HG03108 (cell line): ENCODE data around the gene ART4.

ENCODE experiments used
- ATAC-seq: cut with Tn5 transposase; IDR thresholded peaks from one replicate; pipeline ENCODE4 v1.9.1; 2021; ENCODE audit warnings: moderate library complexity; ENCODE audit not compliant: unreplicated experiment

The ART4 gene, protein sequence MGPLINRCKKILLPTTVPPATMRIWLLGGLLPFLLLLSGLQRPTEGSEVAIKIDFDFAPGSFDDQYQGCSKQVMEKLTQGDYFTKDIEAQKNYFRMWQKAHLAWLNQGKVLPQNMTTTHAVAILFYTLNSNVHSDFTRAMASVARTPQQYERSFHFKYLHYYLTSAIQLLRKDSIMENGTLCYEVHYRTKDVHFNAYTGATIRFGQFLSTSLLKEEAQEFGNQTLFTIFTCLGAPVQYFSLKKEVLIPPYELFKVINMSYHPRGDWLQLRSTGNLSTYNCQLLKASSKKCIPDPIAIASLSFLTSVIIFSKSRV

DNA sequence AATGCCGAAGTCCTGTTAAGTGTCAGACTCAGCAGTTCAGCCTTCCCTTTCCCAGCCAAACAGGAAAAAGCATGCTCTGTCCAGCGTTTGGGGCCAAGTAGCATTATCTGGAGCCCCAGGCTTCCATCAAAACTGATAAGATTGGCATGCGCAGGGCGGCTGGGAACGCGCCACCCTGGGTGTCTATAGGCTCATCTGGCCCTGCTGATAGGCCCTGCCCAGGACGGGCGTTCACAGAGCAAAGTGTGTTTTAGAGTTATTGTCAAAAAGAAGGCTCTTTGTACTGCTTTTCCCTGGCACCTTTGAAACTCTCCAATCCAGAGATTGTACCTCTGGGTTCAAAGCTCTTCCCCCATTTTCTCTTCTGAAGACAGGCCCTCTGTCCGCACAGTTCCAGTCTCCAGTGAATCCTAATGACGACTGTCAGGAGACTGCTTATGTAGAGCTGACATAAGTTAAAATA is at the start of gene ART4:
Gene ART4 (minus strand): TSS at position 102 of the 463 bp plus-strand sequence. CDS start 413 bp downstream, outside the sequence.
- no peak for ATAC-seq

DNA sequence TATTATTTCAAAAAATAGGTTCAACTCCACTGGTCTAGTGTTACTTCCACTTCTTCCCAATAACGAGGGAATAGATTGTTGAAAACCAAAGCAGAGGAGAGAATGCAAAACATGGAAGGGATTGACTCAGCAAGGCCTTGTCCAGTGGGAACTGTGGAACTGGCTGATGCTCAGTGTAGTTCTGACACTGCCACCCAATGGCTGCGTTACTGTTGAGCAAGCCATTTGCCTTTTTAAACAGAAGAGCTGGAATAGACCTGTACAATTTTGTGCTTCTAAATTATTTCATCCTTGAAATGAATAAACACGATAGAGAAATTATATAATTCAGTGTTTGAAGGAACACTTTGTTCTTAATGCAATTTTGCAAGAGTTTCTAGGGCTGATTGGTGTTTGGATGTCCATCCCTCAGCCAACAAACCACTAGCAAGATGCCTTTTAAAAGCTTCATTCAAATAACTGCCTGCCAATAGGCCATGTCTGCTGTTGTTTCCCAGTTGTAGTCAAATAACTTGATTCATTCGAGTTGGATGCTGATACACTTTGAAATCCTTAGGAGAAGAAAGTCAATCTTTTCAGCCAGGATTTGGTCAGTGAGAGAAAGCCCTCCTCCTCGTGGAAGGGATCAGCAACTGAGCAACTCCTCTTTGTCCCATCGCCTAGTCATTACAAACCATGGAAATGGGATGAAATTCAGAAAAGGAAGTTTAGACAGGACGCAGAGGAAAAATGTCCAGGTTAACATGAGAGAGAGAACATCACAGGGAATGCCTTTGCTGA is 49.6 kb upstream of the ART4 start:
- ATAC-seq: no peak

DNA sequence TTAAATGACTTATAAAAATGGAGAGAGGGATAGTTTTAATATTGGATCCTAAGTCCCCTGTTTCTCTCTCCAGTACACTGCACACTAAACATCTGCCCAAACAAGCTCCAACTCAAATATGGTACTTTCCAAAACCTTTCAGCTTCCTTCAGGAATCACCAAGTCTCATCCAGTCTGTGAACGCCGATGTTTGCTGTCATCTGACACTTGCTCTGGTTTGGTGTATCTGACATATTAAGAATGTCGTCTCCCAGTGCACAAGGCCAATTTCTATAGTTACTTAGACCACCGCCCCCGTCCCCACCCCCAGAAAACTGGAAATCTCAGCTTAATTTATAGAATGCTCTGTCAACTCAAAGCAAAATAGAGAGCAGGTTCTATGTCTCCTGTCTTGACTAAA is 47.4 kb upstream of the ART4 start:
- no peak for ATAC-seq

DNA sequence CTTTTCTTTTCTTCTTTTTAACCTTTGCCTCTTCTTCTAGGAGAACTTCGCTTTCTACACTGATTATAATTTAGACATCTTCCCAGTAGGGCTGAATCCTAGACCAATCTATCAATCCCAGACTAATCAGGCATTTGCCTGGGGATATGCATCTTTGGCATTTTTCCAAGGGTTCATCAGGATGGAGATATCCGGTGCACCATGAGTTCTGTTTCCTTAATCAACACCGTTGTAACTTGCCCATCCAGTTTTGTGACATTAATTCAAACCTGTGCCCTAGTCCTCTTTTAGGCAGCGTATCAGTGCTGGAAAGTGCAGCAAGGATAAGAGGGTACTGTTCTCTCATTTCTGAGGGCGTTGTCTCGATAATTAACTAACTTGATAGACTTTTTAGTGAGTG is 42.9 kb upstream of the ART4 start:
- ATAC-seq: no peak

DNA sequence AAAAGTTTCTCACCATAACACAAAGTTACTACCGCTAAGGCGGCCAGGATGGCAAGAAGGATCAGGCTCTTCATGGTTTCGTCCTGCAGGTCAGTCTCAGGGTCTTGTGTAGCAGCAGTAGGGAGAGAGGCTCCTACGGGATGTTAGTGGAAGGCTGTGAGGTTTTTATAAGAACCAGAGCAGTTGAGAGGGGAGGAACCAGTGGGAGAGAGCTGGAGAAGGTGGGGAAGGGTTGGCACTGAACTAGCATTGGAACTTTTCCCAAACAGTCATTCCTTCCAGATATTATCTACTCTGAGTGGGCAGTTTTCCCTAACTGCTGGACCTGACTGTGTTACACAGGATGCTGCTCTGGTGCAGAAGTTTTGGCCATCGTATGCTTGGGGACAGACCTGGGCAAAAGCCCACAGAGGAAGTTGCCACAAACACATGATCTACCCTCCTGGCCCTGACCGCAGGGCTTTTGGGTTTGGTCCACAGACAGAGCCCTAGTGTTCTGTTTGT is 42.4 kb upstream of the ART4 start, which contains the start of gene MGP:
Gene MGP (minus strand): TSS at position 137 of the 504 bp plus-strand sequence. CDS start 63 bp downstream, at position 74.
- no peak for ATAC-seq

DNA sequence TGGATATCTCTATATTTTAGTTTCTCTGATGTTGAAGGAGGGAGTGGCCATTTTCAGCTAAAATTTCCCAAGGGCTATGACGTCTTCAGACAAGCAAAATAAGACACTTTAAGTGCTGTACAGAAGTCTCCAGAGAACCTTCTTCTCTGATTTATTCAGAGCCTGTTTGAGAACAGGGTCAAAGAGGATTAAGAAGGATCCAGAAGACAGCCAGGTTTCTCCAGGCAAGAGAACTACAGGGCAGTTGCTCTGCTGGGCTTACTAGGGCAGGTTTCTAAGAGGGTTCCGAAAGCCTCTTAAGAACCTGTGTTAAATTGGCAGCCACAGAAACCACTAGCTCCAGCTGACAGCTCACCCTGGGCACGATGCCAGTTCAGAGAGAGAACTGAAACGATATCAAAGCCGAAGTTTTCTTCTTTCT is 41.1 kb upstream of the ART4 start:
- peak; percentile 93 for ATAC-seq

DNA sequence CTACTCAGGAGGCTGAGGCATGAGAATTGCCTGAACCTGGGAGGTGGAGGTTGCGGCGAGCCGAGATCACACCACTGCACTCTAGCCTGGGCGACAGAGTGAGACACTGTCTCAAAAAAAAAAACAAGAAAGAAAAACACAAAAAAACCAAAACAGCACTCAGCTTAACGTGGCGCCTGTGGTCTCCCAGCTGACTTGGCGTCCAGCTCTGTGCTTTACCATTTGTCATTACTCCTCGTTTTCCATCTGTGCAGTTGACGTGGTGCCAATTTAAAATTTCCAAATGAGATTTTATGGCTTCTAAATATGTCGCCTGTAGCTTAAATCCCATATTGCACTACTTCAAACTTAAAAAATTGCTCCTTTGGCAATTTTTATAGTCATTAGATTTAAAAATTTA is 40.4 kb upstream of the ART4 start:
- no peak for ATAC-seq

DNA sequence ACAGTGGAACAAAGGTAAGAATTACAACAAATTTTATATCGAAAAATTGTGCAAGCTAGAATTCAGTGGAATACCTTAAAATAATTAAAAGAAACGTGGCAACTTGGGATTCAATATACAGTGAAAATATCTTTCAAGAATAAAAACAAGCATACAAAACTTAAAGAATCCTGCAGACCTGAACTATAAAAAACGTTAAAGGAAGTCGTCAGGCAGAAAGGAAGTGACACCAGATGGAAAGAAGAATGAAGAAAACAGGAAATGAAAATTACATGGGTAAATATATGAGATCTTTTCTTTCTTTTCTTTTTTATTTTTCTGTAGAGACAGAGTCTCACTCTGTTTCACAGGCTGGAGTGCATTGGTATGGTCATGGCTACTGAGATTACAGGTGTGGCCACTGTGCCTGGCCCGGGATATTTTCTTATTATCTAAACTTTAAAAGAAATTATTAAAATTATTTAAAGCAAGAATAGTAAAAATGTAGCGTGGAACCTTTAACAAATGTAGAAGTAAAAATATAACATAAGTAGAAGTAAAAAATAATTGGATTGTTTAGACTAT is 37.6 kb upstream of the ART4 start:
- no peak for ATAC-seq

DNA sequence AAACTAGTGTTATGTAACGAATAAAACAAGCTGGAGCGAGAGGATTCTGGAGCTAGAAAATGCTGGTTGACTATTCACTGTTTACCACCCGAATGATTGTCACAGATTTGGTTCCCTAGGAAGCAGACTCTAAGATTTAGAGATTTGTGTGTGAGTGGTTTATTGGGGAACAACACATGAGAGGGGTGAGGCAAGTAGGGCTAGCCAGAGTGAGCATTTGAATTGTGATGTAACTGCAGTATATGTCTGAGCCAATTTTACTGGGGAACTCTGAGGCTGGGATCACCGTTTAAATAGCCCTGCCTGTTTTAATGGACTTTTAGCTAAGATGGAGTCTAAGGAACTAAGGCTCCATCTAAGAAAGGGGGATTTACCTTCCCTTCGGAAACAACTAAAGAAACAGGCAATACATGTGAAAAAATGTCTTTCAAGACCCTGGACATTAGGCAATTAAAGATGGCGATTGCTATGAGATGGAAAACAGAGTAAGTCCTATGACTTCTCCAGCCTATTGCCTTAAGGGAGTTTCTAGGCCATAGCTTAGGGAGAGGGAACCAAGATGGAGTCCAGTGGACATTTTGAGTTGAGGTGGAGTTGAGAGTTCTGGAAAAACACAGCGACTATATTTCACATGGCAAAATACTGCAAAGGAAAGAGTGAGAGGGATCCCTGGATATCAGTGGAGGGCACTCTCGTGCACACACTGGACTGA is 36.1 kb upstream of the ART4 start:
- ATAC-seq: no peak

DNA sequence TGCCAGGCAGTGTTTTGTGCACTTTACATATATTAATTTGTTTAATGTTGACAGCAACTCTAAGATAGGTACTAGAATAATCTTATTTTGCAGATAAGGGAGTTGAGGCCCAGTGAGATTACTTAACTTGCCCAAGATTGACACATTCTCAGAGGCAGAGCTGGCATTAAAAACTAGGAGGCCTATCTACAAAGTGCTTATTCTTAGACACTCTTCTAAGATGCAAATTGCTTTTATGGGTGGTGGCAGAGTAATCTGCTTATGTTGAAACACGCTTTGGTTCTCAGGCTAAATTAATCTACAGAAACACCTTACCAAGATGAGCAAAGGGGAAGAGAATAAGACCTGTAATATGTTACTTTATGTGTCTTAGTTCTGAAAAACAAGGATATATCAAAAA is 35.2 kb upstream of the ART4 start:
- ATAC-seq: no peak

DNA sequence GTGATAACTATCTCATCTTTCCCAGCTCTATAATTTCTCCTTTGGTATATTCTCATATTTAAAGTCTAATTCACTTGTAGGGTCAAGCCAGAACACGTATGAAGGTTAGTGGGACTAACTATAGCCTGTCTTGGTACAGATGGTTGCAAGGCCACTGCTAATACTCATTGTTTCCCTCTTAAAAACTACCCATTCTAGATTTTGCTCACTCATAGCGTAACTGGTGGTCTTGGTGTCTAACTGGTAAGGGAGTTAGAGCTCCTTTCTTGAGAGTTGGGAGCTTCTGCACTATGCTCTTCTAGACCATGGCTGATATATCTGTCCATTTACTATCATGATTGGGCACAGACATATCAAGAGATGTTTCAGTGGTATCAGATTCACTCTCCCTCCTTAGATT is 33.5 kb upstream of the ART4 start:
- no peak for ATAC-seq

DNA sequence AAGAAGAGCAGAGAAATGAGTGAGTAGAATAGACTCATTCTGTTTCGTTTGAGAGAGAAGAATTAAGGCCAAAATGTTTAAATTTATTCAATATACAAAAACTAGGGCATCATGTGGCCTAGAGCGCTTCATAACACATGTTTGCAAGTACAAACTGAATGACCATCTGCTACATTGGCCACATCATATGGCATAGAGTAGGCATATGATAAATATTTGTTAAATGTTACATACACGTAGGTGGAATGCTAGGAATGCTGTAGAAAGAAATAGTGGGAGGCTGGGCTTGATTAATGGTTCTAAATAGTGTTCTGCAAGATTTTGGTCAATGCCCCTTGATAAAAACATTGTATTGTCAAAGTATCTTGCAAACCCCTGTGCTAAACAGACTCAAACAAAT is 31.6 kb upstream of the ART4 start:
- ATAC-seq: no peak

DNA sequence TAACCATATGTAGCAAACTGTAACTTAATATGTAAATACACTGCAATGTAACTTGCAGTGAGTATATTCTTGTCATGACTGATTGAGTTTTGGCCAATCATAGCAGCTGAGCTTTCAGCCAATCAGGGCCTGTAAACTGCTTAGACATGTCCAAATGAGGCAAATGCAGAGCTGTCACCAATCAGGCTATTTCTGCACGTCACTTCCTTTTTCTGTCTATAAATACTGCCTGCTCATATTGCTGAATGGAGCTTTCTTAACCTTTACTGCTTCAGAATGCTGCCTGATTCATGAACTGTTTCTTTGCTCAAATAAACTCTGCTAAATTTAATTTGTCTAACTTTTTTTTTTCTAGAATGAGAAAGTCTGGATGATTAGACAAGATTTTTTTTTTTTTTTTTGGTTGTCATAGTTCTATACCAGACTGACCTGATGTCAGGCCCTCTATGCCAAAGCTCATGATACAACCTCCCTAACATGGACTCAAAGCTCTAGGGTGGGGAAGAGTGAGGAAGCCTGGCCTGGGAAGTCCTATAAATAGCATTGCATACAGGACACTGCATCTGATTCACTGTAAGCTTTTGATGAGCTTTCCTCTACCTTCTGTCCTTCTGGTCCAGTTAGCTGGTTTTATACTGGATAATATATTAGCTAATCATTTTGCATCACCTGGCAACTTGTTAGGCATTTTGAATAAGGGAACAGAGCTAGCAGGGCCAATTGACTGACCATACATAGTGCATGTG is 30.3 kb upstream of the ART4 start:
- ATAC-seq: no peak

DNA sequence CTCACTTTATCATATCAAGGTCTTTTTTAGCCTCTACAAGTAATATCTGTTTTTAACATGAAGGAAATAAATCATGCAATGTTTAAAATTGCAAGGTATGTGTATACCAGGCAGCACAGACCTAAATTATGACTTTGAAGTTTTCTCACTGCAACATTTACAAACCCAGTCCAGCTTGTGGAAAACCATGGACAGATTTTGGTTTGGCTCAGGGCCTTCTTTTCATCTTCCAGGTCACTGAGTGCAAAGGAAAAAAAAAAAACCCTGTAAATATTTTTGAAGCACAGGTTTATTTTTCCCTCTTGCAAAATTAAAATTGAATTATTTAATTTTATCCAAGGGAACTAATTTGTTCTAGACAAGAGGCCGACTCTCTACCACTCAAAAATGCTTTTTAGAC is 28.6 kb upstream of the ART4 start:
- no peak for ATAC-seq

DNA sequence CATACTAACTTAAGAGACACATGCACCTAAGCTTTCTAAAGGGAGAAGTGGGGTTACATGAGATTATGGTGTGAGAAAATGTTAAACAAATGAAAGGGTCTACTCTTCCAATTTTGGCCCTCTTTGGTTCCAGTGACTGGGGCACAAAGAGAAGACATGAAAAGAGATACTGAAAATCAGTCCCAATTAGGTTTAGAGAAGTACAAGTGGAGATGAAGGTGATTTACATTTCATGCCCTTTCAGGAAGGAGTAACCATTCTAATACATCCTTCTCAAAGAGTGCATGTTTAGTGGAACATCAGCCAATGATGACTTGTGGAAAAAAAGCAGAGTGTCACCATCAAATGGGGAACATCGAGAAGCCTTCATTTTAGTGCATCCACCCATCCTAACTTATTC is 27.9 kb upstream of the ART4 start:
- ATAC-seq: no peak

DNA sequence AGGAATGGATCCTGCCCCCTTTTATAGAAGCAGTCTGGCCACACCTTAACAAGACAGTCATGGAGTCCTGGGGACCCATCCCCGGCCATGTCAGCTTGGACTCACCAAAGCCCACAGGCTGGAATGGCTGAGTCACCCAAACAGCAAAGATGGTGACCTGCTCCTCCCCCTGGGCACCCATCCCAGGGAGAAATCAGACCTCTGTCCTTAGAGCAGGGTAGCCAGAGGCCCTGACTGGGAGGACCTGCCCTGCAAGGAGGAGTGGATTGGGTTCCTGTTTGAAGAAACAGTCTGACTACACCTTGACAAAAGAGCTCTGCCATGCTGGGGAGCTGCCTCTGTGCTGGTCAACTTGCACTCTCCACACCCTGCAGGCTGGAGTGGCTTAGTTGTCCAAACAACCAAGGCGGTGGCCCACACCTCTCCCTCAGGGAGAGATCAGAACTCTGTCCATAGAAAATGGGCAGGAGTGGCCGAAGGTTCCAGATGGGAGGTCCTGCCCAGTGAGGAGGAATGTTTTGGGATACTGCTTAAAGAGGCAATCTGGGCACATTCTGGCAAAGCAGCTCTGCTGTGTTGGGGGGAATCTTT is 25.7 kb upstream of the ART4 start:
- no peak for ATAC-seq

DNA sequence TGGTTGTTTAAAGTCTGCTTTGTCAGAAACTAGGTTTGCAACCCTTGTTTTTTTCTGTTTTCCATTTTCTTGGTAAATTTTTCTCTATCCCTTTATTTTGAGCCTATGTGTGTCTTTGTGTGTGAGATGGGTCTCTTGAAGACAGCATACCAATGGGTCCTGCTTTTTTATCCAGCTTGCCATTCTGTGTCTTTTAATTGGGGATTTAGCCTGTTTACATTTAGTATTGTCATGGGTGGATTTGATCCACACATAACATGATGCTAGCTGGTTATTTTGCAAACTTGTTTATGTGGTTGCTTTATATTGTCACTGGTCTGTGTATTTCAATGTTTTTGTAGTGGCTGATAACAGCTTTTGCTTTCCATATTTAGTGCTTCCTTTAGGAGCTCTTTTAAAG is 17.2 kb upstream of the ART4 start:
- ATAC-seq: no peak

DNA sequence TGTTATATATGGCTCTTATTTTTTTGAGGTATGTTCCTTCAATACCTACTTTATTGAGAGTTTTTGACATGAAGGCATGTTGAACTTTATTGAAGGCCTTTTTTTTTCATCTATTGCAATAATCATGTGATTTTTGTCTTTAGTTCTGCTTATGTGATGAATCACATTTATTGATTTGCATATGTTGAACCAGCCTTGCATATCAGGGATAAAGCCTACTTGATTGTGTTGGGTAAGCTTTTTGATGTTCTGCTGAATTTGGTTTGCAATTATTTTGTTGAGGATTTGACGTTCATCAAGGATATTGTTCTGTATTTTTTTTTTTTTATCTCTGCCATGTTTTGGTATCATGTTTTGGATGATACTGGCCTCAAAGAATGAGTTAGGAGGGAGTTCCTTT is 15.2 kb upstream of the ART4 start:
- no peak for ATAC-seq

DNA sequence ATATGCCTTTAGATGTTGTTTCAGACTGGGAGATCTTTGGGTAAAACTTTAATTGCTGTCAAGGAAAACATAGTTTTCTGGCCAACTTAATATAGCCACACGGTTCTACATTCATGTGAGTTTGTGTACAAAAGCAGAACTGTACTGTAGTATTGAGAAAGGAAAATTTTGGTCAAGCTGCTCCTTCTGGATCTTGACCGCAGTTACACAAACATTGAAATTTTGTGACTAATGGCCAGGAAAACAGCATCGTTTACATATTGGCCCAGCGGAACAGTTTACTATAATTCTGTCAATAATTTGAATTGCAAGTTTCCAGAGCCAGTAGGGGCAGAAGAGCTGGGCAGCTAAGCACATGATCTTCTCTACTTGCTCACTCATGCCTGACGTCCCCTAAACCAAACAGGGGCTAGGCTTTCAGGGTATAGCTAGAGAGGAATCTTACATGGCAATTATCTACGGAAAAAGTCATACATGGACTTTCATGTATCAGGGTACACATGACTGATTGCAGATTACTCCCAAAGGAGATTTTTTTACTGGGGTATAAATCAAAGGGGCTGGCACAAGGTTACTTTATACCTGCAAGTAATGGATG is 11.4 kb upstream of the ART4 start:
- no peak for ATAC-seq

DNA sequence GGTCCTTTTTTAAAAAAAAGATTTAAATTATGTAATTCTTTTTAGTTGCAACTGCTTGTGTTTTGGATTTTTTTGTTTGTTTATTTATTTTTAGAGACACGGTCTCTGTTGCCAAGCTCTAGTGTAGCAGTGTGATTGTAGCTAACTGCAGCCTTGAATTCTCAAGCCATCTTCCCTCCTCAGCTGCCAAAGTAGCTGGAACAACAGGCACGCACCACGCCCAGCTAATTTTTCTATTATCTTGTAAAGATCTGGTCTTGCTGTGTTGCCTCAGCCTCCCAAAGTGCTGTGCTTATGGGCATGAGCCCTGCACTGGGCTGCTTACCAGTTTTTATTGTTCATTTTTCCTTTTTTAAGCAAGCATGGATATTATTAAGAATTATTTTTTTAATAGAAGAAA is 10.6 kb upstream of the ART4 start:
- ATAC-seq: no peak
